ENCODE results near the gene ST3GAL3. TPM values are rescaled to one million over a fixed set of nuclear protein-coding genes. Genes with fewer than 3 reads are reported as not detected.

The ST3GAL3 gene
- total and polyA plus RNA-seq, 2 of the 13 experiments (the other 11 are each of a cell fraction or from before 2014, with no cell fraction given), result 5.1 to 8.1 TPM

DNA sequence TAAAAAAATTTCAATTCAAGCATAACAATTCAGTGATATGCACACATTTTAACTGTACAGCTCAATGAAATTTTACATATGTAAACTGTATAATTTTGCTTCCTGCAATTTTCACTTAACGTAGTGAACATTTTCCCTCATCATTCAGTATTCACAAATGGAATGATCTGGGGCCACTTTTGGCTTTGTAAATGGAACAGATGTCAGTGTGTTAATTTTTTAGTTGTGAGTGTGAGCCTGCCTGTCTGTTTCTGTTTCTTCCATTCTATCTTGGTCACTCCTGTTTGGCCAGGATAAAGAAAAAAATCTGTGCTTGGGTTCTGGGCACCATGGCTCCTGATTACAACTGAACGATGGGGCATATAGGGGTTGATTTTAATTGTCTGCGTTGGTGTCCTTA is 20.5 kb upstream of the ST3GAL3 start:
- DNase-seq (ENCODE audit: low spot score) (no peak), FAIRE-seq (no peak), ATAC-seq (no peak)
- no peaks in the 10 kb centered on the region for H4K20me1 ChIP-seq (ENCODE audit: insufficient read depth, low read length)
- no peak for TF ChIP-seq ZNF17 (CRISPR knock-in tag; IDR thresholded peaks at IDR 0.05)
- BruUV-seq (replicated peaks), result no TSS peak
- H3K27ac ChIP-seq (ENCODE audit: extremely low read length, insufficient read depth, low read length), result no peak overlapping the region
- H2AFZ ChIP-seq (ENCODE audit: low read length), result no peak overlapping the region
- no peaks in the 10 kb centered on the region for H3K9me3 ChIP-seq (ENCODE audit: low read length)
- ChIA-PET POLR2A (no interaction called here), CTCF (ENCODE audit: low intra/inter-chr PET ratio, low total read pairs) (no interaction called here)
- intact Hi-C loops (cut with micrococcal nuclease; ENCODE audit: unreplicated experiment) (no loop called here), in situ Hi-C loops (cut with HindIII; ENCODE audit: extremely low pct_ligation_motif_present, low pct_unique_long_range_greater_than_20kb) (no loop called here)
- no peak overlapping the region for H3K4me2 ChIP-seq (ENCODE audit: low read depth, low read length)
- no peaks in the 10 kb centered on the region for H3K27me3 ChIP-seq (ENCODE audit: control insufficient read depth in 1 of 2, insufficient read depth in 2 of 2, low read length in 2 of 2)
- no peak overlapping the region for H3K9ac ChIP-seq (ENCODE audit: insufficient read depth, low read depth, low read length)
- H3K4me3 ChIP-seq (replicated peaks in 1 of 3; ENCODE audit: insufficient read depth in 1 of 3, low read depth in 2 of 3, low read length in 3 of 3), result no peak overlapping the region
- no peaks in the 10 kb centered on the region for H3K4me1 ChIP-seq (ENCODE audit: insufficient read depth, low read length)
- H3K79me2 ChIP-seq (ENCODE audit: insufficient read depth, low read length), result no peaks in the 10 kb centered on the region
- 97% methylated on average over 3 of the region's 3 CpGs for WGBS (ENCODE audit: low lambda C conversion rate)
- H3K36me3 ChIP-seq (replicated peaks in 1 of 2; ENCODE audit: control insufficient read depth in 1 of 2, insufficient read depth in 2 of 2, low read length in 2 of 2), result peaks cover 60 to 88% of the 10 kb centered on the region in 2 experiments

DNA sequence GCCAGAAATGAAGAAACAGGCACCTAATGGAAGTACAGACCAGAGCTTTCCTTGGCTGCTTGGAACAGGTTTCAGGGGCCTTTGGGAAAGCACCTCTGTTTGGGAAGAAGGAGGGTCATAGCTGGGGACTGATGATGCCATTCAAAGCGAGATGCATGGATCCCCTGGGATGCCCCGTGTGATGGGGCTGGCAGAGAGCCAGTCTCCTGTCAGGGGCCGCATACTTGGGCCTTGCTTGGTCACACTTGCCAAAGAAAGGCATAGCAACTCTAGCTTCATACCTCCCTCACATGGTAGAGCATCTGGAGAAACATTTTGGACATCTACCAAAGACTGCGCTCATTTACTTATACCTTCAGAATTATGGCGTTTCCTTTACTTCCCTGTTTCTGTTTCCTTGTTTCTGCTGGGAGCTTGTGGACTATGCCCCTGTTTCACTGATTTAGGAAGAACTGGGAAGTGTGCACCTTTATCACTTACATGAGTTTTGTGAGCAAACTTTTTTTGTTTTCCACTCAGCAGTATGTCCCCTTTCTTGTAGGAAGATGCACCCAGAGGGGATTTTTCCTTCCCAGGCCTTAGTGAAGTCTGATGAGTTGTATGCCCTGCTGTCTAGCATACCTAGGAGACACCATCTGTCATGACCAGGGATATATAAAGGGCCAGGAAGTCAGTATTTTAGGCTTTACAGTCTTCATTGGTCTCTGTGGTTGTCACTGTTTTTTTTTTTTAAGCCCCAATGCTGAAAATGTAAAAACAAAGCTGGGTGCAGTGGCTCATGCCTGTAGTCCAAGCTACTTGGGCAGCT is 19.8 kb upstream of the ST3GAL3 start:
- no peak overlapping the region for H3K4me2 ChIP-seq (ENCODE audit: low read depth, low read length)
- H3K36me3 ChIP-seq (replicated peaks in 1 of 2; ENCODE audit: control insufficient read depth in 1 of 2, insufficient read depth in 2 of 2, low read length in 2 of 2), result peaks cover 67 to 90% of the 10 kb centered on the region in 2 experiments
- BruUV-seq (replicated peaks), result no TSS peak
- no peaks in the 10 kb centered on the region for H3K27me3 ChIP-seq (ENCODE audit: control insufficient read depth in 1 of 2, insufficient read depth in 2 of 2, low read length in 2 of 2)
- no peak overlapping the region for H3K27ac ChIP-seq (ENCODE audit: extremely low read length, insufficient read depth, low read length)
- no peak overlapping the region for H3K9ac ChIP-seq (ENCODE audit: insufficient read depth, low read depth, low read length)
- no peaks in the 10 kb centered on the region for H4K20me1 ChIP-seq (ENCODE audit: insufficient read depth, low read length)
- CTCF ChIA-PET (ENCODE audit: low intra/inter-chr PET ratio, low total read pairs), result no interaction called here
- POLR2A ChIA-PET, result interaction anchor here (1.5 kb wide), 1 partner anchor 37 kb away, joined by 7 read pairs; the partner anchor contains the start of gene KDM4A
- in situ Hi-C loops (cut with HindIII; ENCODE audit: extremely low pct_ligation_motif_present, low pct_unique_long_range_greater_than_20kb) (no loop called here), intact Hi-C loops (cut with micrococcal nuclease; ENCODE audit: unreplicated experiment) (no loop called here)
- ATAC-seq (no peak), FAIRE-seq (no peak), DNase-seq (ENCODE audit: low spot score) (no peak)
- no peaks in the 10 kb centered on the region for H3K9me3 ChIP-seq (ENCODE audit: low read length)
- no peak overlapping the region for H3K4me3 ChIP-seq (replicated peaks in 1 of 3; ENCODE audit: insufficient read depth in 1 of 3, low read depth in 2 of 3, low read length in 3 of 3)
- no peaks in the 10 kb centered on the region for H3K79me2 ChIP-seq (ENCODE audit: insufficient read depth, low read length)
- no peak for TF ChIP-seq DMAP1 (CRISPR knock-in tag; IDR thresholded peaks at IDR 0.05)
- no peaks in the 10 kb centered on the region for H3K4me1 ChIP-seq (ENCODE audit: insufficient read depth, low read length)
- 96% methylated on average over 5 of the region's 5 CpGs for WGBS (ENCODE audit: low lambda C conversion rate)
- no peak overlapping the region for H2AFZ ChIP-seq (ENCODE audit: low read length)

Measured in HepG2 (cell line).